Neural progenitor cell (in vitro differentiated cells): Measurements from ENCODE around the gene PTP4A2. TPM values are rescaled to one million over a fixed set of nuclear protein-coding genes. Genes with fewer than 3 reads are reported as not detected.

Experiments used
- DNase-seq: peaks from one replicate; pipeline ENCODE4 v3.0.0-alpha.2; 2016; ENCODE audit warnings: low spot score
- H2AFZ ChIP-seq: fragments of 200-600 bp; sonication (generic); replicated peaks from 2 replicates; pipeline ENCODE4 v1.6.1; 2016; ENCODE audit warnings: antibody characterized with exemption
- H3F3A ChIP-seq: fragments of 200-600 bp; sonication (generic); 2 replicates; pipeline ENCODE4 v1.6.1; 2016; ENCODE audit warnings: antibody characterized with exemption, low read depth
- H3K27ac ChIP-seq: fragments of 200-600 bp; sonication (generic); 2 replicates; pipeline ENCODE4 v1.5.1; 2016; ENCODE audit warnings: mild to moderate bottlenecking
- H3K27me3 ChIP-seq: fragments of 200-600 bp; sonication (generic); 2 replicates; pipeline ENCODE4 v1.6.1; 2016; ENCODE audit warnings: mild to moderate bottlenecking, moderate library complexity
- H3K36me3 ChIP-seq: fragments of 200-600 bp; sonication (generic); 2 replicates; pipeline ENCODE4 v1.5.1; 2016
- H3K4me1 ChIP-seq: fragments of 200-600 bp; sonication (generic); 2 replicates; pipeline ENCODE4 v1.6.1; 2016; ENCODE audit warnings: mixed run types
- H3K4me2 ChIP-seq: fragments of 200-600 bp; sonication (generic); 2 replicates; pipeline ENCODE4 v1.6.1; 2016
- H3K4me3 ChIP-seq: fragments of 200-600 bp; sonication (generic); 2 replicates; pipeline ENCODE4 v1.5.1; 2016
- H3K79me2 ChIP-seq: fragments of 200-600 bp; sonication (generic); 2 replicates; pipeline ENCODE4 v1.6.1; 2016; ENCODE audit warnings: low read depth
- H3K9ac ChIP-seq: fragments of 200-600 bp; sonication (generic); 2 replicates; pipeline ENCODE4 v1.6.1; 2016
- H3K9me3 ChIP-seq: fragments of 200-600 bp; sonication (generic); 2 replicates; pipeline ENCODE4 v1.5.1; 2016; ENCODE audit warnings: low read depth
- H4K20me1 ChIP-seq: fragments of 200-600 bp; sonication (generic); 2 replicates; pipeline ENCODE4 v1.6.1; 2016; ENCODE audit warnings: low read depth
- H3K27ac Mint-ChIP-seq: 3 replicates; pipeline ENCODE4 v1.8.0; 2021; ENCODE audit warnings: mixed read lengths
- H3K27me3 Mint-ChIP-seq: 2 replicates; pipeline ENCODE4 v1.8.0; 2022; ENCODE audit warnings: low read depth, mild to moderate bottlenecking, inconsistent platforms, moderate library complexity, mixed read lengths; ENCODE audit not compliant: insufficient read depth
- H3K36me3 Mint-ChIP-seq: 3 replicates; pipeline ENCODE4 v1.8.0; 2021; ENCODE audit warnings: mixed read lengths
- H3K4me1 Mint-ChIP-seq: 3 replicates; pipeline ENCODE4 v1.8.0; 2021; ENCODE audit warnings: mixed read lengths
- H3K4me3 Mint-ChIP-seq: 3 replicates; pipeline ENCODE4 v1.8.0; 2021; ENCODE audit warnings: mild to moderate bottlenecking, moderate library complexity, mixed read lengths
- H3K9me3 Mint-ChIP-seq: 3 replicates; pipeline ENCODE4 v1.8.0; 2020; ENCODE audit warnings: mixed read lengths
- EZH2 ChIP-seq: fragments of 200-600 bp; sonication (generic); IDR thresholded peaks from 2 replicates; pipeline ENCODE4 v1.6.1; 2017; ENCODE audit warnings: antibody characterized with exemption, mild to moderate bottlenecking, moderate library complexity
- EZH2phosphoT487 ChIP-seq: fragments of 200-600 bp; sonication (generic); IDR thresholded peaks from 2 replicates; pipeline ENCODE4 v1.6.1; 2017; ENCODE audit warnings: antibody characterized with exemption
- total RNA-seq: library from RNA; depleted of rRNA; stranded (reverse); fragments of >200 nt; gene quantifications from 2 replicates; pipeline ENCODE4 v1.2.3, GENCODE V29; 2015; ENCODE audit warnings: low replicate concordance
- TF ChIP-seq, protein P1 (sequence below): fragments of 200-600 bp; sonication (generic); IDR thresholded peaks from 2 replicates; pipeline ENCODE4 v1.5.1; 2017; ENCODE audit warnings: antibody characterized with exemption, mild to moderate bottlenecking

Gene PTP4A2
- total RNA-seq, 1 donor from 2014 or later: 540 TPM

GRCh38 chr1:31875636-31876236 is 62.4 kb downstream of the PTP4A2 start:
- no peaks in the 10 kb centered on the region for H4K20me1 ChIP-seq
- TF ChIP-seq, protein P1, sequence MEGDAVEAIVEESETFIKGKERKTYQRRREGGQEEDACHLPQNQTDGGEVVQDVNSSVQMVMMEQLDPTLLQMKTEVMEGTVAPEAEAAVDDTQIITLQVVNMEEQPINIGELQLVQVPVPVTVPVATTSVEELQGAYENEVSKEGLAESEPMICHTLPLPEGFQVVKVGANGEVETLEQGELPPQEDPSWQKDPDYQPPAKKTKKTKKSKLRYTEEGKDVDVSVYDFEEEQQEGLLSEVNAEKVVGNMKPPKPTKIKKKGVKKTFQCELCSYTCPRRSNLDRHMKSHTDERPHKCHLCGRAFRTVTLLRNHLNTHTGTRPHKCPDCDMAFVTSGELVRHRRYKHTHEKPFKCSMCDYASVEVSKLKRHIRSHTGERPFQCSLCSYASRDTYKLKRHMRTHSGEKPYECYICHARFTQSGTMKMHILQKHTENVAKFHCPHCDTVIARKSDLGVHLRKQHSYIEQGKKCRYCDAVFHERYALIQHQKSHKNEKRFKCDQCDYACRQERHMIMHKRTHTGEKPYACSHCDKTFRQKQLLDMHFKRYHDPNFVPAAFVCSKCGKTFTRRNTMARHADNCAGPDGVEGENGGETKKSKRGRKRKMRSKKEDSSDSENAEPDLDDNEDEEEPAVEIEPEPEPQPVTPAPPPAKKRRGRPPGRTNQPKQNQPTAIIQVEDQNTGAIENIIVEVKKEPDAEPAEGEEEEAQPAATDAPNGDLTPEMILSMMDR: no peak
- no peak for TF ChIP-seq EZH2phosphoT487
- no peak for TF ChIP-seq EZH2
- no peaks in the 10 kb centered on the region for H3F3A ChIP-seq
- Mint-ChIP-seq H3K4me3 (no peak overlapping the region), H3K27ac (no peak overlapping the region), H3K4me1 (peaks cover 10% of the 10 kb centered on the region), H3K9me3 (peaks cover 10% of the 10 kb centered on the region), H3K27me3 (peaks cover 8% of the 10 kb centered on the region), H3K36me3 (peaks cover 4% of the 10 kb centered on the region)
- H3K9me3 ChIP-seq: no peaks in the 10 kb centered on the region
- no peak overlapping the region for H3K4me2 ChIP-seq
- no peak for DNase-seq
- H3K27ac ChIP-seq: no peak overlapping the region
- H3K36me3 ChIP-seq: no peaks in the 10 kb centered on the region
- no peak overlapping the region for H3K9ac ChIP-seq
- no peak overlapping the region for H2AFZ ChIP-seq
- H3K4me3 ChIP-seq: no peak overlapping the region
- H3K4me1 ChIP-seq: no peaks in the 10 kb centered on the region
- no peaks in the 10 kb centered on the region for H3K27me3 ChIP-seq
- H3K79me2 ChIP-seq: no peaks in the 10 kb centered on the region

DNA sequence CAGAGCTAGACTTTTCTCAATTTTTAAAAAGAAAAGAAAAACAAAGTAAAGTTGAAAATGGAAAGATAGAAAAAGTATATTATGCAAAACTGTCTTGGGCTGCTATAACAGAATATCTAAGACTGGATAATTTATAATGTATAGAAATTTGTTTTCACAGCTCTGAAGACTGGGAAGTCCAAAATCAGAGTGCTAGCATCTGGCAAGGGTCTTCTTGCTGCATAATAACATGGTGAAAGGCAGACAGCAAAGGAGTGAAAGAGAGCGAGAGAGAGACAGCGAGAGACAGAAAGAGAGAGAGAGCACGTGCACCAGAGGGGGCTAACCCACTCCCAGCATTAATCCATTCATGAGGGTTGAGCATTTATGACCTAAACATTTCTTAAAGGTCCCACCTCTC is 63.2 kb downstream of the PTP4A2 start:
- H3K9me3 Mint-ChIP-seq: peaks cover 10% of the 10 kb centered on the region
- Histone ChIP-seq H3K27ac (no peak overlapping the region), H3K9me3 (no peaks in the 10 kb centered on the region), H3K79me2 (no peaks in the 10 kb centered on the region), H3K36me3 (no peaks in the 10 kb centered on the region), H3K9ac (no peak overlapping the region), H3K4me2 (no peak overlapping the region), H3K4me3 (no peak overlapping the region), H2AFZ (no peak overlapping the region), H3F3A (no peaks in the 10 kb centered on the region), H3K4me1 (no peaks in the 10 kb centered on the region), H4K20me1 (no peaks in the 10 kb centered on the region), H3K27me3 (no peaks in the 10 kb centered on the region)
- peaks cover 8% of the 10 kb centered on the region for H3K4me1 Mint-ChIP-seq
- H3K4me3 Mint-ChIP-seq: no peak overlapping the region
- H3K27me3 Mint-ChIP-seq: peaks cover 8% of the 10 kb centered on the region
- peaks cover 4% of the 10 kb centered on the region for H3K36me3 Mint-ChIP-seq
- H3K27ac Mint-ChIP-seq: no peak overlapping the region
- TF ChIP-seq, protein P1: no peak
- no peak for TF ChIP-seq EZH2
- TF ChIP-seq EZH2phosphoT487: no peak
- no peak for DNase-seq

DNA sequence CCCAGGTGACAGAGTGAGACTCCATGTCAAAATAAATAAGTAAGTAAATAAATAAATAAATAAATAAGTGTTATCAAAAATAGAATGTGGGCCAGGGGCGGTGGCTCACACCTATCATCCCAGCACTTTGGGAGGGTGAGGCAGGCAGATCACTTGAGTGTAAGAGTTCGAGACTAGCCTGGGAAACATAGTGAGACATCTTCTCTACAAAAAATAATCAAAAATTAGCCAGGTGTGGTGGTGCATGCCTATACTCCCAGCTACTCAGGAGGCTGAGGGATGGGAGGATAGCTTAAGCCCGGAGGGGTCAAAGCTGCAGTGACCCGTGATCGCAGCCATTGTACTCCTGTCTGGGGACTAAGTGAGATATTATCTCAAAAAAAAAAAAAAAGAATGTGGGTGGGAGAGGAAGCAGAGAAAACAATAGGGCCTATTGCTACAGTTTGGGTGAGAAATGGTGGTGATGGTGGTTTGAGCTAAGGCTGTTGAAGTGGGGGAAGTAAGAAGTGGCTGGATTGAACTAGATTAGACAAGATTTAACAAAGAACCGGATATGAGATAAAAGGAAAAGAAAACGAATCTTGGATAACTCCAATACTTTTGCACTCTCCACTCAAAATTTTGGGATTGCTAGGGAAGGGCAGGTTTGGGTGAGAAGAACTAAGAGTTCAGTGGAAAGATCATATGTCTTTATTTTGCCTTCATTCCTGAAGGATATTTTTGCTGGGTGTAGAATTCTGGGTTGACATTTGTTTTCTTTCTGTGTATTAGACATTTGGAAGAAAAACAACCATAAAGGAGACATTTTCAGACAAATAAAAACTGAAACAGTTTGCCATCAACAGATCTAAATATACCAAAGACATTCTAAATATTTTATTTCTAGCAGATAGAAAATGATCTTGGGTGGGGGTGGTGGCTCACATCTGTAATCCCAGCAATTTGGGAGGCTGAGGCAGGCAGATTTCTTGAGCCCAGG is 65.2 kb downstream of the PTP4A2 start:
- Histone ChIP-seq H3K4me1 (no peaks in the 10 kb centered on the region), H3K27ac (no peak overlapping the region), H3F3A (no peaks in the 10 kb centered on the region), H3K79me2 (no peaks in the 10 kb centered on the region), H3K4me2 (no peak overlapping the region), H3K9ac (no peak overlapping the region), H3K27me3 (no peaks in the 10 kb centered on the region), H2AFZ (no peak overlapping the region), H3K4me3 (no peak overlapping the region), H3K36me3 (no peaks in the 10 kb centered on the region), H3K9me3 (no peaks in the 10 kb centered on the region), H4K20me1 (no peaks in the 10 kb centered on the region)
- H3K27me3 Mint-ChIP-seq: peaks cover 8% of the 10 kb centered on the region
- peaks cover 4% of the 10 kb centered on the region for H3K36me3 Mint-ChIP-seq
- H3K4me1 Mint-ChIP-seq: peaks cover 8% of the 10 kb centered on the region
- no peak for TF ChIP-seq EZH2phosphoT487
- no peak for TF ChIP-seq EZH2
- TF ChIP-seq, protein P1: no peak
- peak; percentile 36 for DNase-seq
- no peak overlapping the region for H3K4me3 Mint-ChIP-seq
- peak overlapping the region; percentile 1 for H3K27ac Mint-ChIP-seq
- peaks cover 10% of the 10 kb centered on the region for H3K9me3 Mint-ChIP-seq
